H1 (cell line): Measurements from ENCODE around the gene CRYGN. TPM values are rescaled to one million over a fixed set of nuclear protein-coding genes. Genes with fewer than 3 reads are reported as not detected.

ENCODE experiments used
- CREB1 ChIP-seq: IDR thresholded peaks from 2 replicates; pipeline ENCODE4 v1.6.1; 2012; ENCODE audit warnings: inconsistent platforms
- SRF ChIP-seq: IDR thresholded peaks from 2 replicates; pipeline ENCODE4 v1.6.1; 2011; ENCODE audit warnings: mild to moderate bottlenecking, low read depth, low read length, moderate library complexity
- polyA plus RNA-seq, 7 experiments: library from polyadenylated mRNA; depleted of rRNA in 3 of 7; stranded (reverse) in 5 of 7; unstranded in 2 of 7; fragments of >200 nt in 5 of 7; fragments of 200-250 nt in 2 of 7; gene quantifications; 1 replicate in 5 of 7; 2 replicates in 1 of 7; 4 replicates in 1 of 7; pipeline versions ENCODE4 v1.2.1 to v1.2.3, GENCODE V29; 2011 to 2013; ENCODE audit warnings: missing spikeins in 2 of 7, mixed read lengths in 2 of 7
- total RNA-seq: library from RNA; stranded (reverse); fragmentation: NEBNext Ultra II Directional; extraction: Animal tissue kit (Norgen Biotek cat#: 25700); gene quantifications from 2 replicates; pipeline ENCODE4 v1.2.1, GENCODE V29; 2021
- TF ChIP-seq, protein P1 (sequence below): fragments of 300-600 bp; sonication (generic); IDR thresholded peaks from 2 replicates; pipeline ENCODE4 v1.7.1; 2012; ENCODE audit warnings: low read length, moderate library complexity, mild to moderate bottlenecking, inconsistent platforms; ENCODE audit not compliant: insufficient replicate concordance

CRYGN gene
- total and polyA plus RNA-seq, 2 of the 8 experiments (the other 6 are each of a cell fraction or from before 2014, with no cell fraction given), result 0.98 to 1.6 TPM

DNA sequence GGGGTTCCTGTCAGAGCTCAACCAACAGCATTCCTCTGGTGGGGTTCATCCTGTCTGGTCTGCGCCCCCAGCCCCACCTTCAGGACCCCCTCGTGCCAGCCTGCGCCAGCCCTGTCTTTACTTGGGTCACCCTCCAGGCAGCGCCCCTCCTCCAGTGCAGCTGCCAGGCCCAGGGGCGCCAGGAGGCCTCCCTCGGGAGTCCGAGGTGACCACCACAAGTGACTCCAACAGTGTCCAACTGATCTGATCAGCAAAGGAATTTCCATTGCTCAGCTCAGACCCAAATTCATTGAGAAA lies 40.7 kb downstream of the CRYGN start (continued):
- TF ChIP-seq, protein P1, sequence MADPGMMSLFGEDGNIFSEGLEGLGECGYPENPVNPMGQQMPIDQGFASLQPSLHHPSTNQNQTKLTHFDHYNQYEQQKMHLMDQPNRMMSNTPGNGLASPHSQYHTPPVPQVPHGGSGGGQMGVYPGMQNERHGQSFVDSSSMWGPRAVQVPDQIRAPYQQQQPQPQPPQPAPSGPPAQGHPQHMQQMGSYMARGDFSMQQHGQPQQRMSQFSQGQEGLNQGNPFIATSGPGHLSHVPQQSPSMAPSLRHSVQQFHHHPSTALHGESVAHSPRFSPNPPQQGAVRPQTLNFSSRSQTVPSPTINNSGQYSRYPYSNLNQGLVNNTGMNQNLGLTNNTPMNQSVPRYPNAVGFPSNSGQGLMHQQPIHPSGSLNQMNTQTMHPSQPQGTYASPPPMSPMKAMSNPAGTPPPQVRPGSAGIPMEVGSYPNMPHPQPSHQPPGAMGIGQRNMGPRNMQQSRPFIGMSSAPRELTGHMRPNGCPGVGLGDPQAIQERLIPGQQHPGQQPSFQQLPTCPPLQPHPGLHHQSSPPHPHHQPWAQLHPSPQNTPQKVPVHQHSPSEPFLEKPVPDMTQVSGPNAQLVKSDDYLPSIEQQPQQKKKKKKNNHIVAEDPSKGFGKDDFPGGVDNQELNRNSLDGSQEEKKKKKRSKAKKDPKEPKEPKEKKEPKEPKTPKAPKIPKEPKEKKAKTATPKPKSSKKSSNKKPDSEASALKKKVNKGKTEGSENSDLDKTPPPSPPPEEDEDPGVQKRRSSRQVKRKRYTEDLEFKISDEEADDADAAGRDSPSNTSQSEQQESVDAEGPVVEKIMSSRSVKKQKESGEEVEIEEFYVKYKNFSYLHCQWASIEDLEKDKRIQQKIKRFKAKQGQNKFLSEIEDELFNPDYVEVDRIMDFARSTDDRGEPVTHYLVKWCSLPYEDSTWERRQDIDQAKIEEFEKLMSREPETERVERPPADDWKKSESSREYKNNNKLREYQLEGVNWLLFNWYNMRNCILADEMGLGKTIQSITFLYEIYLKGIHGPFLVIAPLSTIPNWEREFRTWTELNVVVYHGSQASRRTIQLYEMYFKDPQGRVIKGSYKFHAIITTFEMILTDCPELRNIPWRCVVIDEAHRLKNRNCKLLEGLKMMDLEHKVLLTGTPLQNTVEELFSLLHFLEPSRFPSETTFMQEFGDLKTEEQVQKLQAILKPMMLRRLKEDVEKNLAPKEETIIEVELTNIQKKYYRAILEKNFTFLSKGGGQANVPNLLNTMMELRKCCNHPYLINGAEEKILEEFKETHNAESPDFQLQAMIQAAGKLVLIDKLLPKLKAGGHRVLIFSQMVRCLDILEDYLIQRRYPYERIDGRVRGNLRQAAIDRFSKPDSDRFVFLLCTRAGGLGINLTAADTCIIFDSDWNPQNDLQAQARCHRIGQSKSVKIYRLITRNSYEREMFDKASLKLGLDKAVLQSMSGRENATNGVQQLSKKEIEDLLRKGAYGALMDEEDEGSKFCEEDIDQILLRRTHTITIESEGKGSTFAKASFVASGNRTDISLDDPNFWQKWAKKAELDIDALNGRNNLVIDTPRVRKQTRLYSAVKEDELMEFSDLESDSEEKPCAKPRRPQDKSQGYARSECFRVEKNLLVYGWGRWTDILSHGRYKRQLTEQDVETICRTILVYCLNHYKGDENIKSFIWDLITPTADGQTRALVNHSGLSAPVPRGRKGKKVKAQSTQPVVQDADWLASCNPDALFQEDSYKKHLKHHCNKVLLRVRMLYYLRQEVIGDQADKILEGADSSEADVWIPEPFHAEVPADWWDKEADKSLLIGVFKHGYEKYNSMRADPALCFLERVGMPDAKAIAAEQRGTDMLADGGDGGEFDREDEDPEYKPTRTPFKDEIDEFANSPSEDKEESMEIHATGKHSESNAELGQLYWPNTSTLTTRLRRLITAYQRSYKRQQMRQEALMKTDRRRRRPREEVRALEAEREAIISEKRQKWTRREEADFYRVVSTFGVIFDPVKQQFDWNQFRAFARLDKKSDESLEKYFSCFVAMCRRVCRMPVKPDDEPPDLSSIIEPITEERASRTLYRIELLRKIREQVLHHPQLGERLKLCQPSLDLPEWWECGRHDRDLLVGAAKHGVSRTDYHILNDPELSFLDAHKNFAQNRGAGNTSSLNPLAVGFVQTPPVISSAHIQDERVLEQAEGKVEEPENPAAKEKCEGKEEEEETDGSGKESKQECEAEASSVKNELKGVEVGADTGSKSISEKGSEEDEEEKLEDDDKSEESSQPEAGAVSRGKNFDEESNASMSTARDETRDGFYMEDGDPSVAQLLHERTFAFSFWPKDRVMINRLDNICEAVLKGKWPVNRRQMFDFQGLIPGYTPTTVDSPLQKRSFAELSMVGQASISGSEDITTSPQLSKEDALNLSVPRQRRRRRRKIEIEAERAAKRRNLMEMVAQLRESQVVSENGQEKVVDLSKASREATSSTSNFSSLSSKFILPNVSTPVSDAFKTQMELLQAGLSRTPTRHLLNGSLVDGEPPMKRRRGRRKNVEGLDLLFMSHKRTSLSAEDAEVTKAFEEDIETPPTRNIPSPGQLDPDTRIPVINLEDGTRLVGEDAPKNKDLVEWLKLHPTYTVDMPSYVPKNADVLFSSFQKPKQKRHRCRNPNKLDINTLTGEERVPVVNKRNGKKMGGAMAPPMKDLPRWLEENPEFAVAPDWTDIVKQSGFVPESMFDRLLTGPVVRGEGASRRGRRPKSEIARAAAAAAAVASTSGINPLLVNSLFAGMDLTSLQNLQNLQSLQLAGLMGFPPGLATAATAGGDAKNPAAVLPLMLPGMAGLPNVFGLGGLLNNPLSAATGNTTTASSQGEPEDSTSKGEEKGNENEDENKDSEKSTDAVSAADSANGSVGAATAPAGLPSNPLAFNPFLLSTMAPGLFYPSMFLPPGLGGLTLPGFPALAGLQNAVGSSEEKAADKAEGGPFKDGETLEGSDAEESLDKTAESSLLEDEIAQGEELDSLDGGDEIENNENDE, result no peak
- TF ChIP-seq CREB1, result no peak
- no peak for TF ChIP-seq SRF
